CD4-positive, alpha-beta T cell treated with Interleukin-2 at 100 ng/mL for 4 hours (primary cell): ENCODE results near the gene SMURF2.
"Not testable (repeated sequence)": the region's sequence is repeated elsewhere in the genome, so short reads cannot be mapped to it uniquely, and the experiment has no call there.

Source experiments
- DNase-seq: peaks from one replicate; pipeline ENCODE4 v3.0.0-alpha.2; 2020; ENCODE audit warnings: low spot score

The SMURF2 gene

DNA sequence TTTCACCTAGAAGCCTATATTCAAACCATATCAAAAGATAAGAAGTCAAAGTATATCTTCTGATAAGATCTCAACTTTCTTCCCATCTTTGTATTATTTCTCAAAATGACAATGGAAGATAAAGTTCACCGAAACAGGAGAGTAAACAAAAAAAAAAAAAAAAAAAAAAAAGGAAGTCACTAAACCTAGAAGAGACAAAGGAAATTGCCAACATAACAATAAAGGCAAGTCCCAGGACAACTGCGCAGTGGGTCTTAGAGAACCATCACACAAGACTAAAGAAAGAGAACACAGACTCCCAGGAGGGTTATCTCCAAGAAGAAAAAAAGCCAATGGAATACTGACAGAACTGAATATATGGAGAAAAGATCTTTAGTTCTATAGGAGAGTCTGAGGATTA is 65.7 kb downstream of the SMURF2 start:
- no peak for DNase-seq

DNA sequence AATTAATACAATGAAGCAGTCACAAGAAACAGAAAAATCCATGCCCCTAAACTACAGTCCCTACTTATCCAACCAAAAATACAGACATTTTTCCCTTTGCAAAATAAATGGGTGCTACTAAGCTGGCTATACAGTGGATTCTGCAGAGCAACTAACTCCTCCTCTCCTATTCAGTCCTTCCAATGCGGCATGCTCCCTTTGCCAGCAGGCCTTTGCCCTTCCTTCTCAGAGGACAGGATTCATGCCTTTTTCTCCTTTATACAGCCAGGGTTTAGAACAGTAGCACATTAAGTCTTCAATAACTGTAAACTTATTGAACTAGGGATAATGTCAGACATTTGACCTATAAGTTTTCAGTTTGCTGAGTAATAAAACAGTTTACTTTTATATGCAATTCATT is 70.2 kb downstream of the SMURF2 start:
- no peak for DNase-seq

DNA sequence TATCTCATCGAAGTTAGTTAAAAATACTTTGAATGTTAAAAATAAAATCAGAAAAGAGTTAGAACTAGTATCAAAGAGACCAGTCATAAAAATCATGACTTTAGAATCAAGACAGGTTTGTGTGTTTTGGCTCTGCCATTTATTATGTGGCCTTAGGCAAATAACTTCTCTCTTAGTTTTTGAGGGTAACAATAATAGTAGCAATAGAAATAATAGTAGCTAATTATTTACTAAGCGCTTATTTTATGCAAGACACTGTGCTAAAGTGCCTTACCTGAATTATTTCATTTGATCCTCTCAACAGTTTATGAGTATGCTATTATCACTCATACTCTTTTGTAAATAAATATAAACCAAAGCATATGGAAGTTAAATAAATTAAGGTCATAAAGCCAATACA is 77.0 kb downstream of the SMURF2 start:
- no peak for DNase-seq

DNA sequence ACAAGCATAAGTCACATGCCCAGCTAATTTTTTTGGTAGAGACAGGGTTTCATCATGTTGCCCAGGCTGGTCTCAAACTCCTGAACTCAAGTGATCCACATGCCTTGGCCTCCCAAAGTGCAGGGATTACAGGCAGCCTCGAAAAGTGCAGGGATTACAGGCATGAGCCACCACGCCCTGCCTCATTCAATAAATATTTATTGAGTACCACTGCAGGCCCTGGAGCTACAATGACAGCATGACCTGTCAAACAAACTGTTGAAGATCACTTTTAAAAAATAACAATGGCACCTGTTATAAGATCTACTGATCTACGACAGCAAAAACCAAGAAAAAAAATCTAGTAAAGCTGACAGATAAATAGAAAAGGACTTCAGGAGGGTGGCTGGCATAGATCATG is 79.1 kb downstream of the SMURF2 start:
- no peak for DNase-seq

DNA sequence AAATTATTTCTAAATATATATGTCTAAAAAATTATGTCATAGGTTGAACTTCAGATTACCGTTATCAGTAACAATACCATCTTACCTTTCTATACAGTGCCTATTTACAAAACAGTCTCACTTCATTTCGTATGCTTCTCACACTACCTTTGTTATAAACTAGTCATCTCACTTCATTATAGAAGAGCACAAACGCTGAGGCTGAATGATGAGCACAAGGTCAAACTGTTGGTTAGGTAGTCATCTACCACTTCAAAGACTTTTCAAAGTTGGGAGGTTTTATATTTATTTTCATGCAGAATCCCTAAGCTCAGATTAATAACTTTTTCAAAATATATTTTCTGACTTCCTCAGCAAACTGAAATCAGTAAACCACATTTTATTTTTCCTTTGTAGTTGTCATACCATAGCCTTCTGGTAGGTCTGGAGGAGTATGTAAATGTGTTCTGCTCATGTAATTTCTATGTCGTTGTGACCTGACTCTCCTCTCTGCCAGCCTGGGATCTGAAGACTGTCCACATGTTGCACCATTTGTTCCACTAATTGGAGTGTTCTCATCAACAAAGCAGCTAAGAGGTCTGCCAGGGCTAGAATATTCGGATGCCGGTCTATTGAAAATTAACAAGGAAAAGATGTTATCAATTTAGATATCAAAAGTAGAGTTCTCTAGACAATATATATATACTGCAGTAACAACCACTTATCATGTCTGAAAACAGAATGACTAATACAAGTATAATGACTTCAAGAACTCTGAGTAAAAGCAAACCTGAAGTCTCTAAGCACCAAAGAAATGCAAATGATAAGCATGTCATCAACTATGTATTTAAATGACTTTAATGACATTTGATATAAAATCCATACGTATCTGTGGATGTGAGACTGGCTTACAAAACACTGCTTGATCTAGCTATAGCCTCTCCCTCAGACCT is 81.5 kb downstream of the SMURF2 start:
- no peak for DNase-seq

DNA sequence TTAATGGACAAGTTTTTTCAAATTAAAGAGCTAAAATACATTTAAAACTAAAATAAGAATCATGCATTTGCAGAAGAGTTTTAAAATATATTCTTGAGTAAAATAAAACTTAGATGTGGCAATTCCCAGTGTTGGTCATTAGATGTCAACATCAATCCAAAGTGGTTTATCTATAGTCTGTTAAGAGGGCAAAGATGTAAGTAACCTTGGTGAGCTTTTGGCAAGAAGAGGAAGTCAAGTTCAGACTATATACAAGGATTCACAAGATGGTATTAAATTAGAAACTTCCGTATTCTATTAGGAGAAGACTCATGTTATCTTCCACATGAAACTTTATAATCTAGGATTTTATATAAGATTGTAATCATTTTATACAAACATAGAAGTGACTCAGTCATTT is 82.2 kb downstream of the SMURF2 start:
- no peak for DNase-seq

DNA sequence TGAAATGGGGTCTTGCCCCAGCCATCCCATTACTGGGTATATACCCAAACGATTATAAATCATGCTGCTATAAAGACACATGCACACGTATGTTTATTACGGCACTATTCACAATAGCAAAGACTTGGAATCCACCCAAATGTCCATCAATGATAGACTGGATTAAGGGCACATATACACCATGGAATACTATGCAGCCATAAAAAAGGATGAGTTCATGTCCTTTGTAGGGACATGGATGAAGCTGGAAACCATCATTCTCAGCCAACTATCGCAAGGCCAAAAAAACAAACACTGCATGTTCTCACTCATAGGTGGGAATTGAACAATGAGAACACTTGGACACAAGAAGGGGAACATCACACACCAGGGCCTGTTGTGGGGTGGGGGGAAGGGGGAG is 85.1 kb downstream of the SMURF2 start:
- DNase-seq, result not testable (repeated sequence)

DNA sequence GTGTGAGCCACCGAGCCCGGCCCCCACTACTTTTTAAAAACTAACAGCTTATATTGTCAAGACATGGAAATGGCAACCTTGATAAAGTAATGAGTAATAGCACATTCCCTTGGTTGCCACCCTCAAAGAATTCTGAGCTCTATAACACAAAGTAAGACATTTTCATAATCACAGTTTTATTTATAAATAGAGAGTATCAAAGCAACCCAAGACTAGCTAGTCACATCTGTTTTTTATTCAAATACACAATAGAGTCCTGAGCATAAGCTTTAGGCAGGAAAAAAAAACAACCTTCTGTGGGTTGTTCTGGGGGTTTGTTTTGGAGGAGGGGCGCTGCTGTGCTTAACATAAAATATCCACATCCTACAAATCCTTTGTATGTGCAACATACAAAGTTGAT is 86.7 kb downstream of the SMURF2 start:
- no peak for DNase-seq

DNA sequence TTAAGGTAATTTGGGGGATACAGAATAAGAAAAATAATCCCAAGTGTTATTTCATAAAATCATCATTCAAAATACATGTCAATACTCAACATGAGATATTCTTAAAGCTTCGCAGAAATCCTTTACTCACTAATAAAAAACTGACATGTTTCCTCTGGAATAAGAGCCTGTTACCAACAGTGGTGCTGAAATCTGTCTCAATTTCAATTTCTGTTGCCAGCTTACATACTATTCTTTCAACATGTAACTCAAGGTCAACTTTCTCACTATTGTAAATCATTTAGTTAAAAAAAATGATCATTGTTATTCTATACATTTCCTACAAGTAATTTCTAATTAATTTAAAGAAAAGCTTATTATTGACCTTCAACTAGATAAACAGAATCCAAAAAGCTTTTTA is 87.5 kb downstream of the SMURF2 start:
- no peak for DNase-seq

DNA sequence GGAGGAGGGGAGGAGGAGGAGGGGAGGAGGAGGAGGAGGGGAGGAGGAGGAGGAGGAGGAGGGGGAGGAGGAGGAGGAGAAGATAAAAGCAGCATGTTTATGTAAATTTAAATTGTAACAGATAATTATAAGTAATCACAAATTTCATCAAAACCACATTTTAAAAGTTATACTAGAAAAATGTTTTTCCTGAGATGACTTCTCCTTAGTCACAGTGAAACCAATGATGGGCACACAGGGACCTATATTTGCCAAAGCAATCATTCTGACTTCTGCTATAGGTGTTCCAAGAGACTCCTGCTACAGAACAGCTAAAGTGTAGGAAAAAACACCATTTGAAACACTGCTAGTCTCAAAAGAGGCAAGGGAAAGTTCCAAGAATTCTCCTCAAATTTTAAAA is 88.9 kb downstream of the SMURF2 start:
- DNase-seq, result no peak

DNA sequence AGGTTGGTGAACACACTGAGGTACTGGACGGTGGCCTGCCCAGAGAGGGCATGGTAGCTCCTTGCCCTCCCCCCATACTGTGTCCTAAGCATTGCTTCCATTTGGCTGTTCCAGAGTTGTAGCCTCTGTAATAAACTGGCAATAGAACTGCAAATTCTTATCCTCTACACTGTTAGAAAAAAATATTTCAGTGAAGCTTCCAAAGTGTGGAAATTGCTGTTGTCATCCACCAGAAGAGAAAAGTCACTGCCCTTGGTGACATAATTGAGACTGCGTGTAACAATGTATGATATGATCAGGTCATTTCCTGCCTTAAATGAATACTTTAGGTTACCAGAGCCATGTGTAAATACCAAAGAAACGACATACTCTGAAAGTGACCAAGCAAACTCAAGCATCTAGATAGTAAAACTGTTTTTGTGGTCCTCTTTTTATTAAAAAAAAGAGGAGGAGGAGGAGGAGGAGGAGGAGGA is 89.4 kb downstream of the SMURF2 start:
- DNase-seq, result peak; percentile 33

DNA sequence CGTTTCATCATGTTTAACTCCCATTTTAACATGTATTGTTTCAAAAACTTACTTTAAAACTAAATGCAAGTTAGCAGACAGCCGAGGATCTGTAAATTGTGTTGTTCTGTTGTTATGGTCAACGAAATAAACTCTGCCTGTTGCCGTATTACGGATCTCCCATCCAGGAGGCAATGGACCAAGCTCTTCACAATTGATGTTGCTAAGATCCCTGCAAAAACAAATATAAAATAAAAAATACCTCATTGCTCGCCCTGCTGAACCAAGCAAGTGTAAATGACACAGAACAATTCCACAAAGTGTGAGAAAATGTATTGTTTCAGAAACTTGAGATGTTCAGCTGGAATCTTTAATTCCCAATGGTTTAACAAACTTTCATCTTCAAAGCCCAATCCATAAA is 90.4 kb downstream of the SMURF2 start:
- no peak for DNase-seq

DNA sequence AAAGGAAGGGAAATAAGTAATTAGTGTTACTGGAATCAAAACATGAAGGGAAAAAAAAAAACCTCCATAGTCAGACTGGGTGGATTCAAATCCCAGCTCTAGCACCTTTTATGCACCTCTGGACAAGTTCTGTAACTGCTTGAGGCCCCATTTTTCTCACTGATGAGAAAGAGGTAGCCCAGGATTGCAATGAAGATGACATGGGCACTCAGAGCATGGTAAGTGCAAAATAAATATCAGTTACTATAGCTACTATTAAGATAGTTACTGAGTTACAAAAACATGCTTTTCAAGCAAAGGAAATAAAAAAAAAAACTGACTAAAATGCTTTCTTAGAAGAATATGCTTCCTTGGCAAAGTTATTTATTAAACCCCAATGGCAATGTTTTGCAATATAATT is 96.5 kb downstream of the SMURF2 start:
- DNase-seq, result no peak

DNA sequence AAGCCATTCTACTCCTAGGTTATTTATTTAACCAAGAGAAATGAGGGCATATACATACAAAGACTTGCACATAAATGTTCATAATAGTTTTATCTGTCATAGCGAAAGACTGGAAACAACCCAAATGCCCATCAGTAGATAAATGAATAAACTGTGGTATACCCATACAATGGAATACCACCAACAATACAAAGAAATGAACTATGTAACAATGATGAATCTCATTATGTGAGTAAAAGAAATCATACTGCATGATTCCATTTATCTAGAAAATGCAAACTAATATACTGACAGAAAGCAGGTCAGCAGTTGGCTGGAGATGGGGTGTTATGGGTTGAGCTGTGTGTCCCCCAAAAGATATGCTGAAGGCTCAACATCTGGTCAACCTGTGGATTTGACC is 98.0 kb downstream of the SMURF2 start:
- no peak for DNase-seq

DNA sequence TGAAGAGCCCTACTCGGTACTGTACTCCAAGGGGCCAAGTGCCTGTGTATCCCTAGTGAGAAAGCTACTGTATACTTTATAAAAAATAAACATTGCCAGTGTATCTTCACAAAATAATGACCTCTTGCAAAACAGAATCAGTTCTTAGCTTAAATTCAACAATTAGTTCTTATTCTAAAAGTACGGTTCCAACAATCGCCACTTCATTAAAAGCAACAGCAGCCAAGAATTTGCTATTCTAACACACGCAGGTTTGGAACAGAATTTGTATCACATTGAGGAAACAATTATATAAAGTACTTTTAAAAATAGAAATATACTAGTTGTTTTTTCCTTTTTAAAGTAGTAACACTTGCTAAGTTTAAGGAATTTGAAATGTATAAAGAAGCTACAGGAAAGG is 106.8 kb downstream of the SMURF2 start:
- DNase-seq, result no peak

DNA sequence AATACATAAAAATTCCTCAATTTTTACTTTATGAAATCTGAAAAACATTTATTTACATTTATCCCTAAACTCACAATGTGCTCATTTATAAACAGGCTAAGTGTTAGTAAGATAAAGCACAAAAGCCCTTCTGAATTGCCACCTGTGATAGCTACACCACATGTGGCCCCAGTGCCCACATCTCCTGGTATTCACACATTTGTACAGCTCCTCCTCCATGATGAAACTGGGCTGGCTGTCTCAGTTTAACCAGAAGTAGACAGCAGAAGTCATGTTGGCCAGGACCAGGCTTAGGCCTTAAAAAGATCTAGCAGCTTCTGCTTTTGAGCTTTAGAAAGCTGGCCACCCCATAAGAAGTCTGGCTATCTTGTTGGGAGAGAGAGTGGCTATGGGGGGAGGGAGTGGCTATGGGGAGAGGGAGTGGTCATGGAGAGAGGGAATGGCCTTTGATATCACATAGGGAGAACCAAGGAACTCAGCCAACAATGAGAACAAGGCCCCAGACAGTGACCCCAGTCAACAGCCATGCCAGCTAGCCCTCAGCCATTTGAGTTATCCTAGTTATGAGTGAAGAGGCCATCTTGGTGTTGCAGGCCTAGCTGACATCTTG is 108.0 kb downstream of the SMURF2 start:
- no peak for DNase-seq

DNA sequence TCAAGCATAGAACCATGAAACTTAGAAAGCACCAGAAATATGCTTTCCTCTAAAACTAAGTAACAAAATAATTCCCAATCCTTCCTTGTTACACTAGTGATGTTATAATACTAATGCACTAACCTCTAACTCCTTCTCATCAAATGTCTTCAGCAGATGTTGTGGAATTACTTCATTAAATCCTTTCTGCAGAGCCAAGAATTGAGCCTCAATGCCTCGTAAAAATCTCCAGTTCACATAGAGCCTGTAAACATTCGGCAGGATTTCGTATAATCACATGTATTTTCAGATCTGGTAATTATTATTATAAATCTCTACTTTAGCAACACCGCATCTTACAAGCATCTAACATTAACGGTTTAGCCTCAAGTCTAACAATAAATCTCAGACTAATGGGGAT is 110.6 kb downstream of the SMURF2 start:
- DNase-seq, result no peak

DNA sequence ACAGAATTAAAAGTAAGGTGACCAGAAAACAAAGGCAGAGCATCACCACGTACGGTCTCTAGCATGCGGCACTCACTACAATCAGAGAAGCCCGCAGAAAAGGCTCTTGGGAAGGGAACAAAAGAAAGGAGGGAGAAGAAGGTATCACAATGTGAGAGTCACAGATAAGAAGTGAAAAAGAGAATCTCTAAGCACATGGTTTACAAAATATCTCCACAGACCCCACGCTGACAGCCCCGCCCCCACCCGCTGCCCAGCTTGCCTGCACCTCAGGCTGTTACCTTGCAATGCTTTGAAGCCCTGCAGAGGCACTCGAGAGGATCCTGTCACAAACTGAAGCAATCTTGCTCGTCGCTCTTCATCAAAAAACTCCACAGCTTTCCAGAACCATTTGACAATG is 114.8 kb downstream of the SMURF2 start:
- DNase-seq, result no peak

DNA sequence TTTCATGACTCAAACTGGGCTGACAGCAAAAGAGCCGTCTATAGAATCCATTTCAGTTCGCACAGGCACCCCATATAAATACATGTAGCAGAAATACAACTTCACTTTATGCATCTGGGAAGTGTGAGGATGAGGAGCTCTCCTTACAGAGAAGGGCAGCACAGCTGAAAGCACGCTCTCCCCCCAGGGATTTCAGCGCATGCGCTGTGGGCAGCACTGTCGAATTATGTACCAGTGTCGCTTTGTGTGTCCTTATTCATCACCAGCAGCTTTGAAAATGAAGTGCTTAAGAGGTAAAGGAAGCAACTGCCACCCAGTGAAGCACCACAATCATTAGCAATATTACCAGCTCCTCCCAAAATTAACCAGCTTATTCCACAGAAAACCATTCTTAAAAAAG is 115.4 kb downstream of the SMURF2 start:
- DNase-seq, result no peak

DNA sequence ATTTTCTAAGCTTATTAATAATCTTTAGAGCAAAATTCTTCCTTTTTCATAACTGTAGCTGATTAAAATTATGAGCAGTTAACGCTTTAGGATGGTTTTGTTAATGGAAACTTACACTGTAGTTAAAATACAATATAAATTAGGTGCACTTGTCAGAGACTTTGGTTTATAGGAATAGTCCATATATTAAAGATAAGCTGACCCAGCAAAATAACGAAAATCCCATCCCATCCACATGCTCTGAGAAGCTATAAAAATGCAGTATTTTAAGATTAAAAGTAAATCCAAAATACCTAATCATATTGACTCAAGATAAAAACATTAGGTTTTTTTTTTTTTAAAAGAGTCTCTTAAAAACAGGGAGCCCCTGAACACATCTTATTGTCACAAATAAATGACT is 117.4 kb downstream of the SMURF2 start:
- no peak for DNase-seq

DNA sequence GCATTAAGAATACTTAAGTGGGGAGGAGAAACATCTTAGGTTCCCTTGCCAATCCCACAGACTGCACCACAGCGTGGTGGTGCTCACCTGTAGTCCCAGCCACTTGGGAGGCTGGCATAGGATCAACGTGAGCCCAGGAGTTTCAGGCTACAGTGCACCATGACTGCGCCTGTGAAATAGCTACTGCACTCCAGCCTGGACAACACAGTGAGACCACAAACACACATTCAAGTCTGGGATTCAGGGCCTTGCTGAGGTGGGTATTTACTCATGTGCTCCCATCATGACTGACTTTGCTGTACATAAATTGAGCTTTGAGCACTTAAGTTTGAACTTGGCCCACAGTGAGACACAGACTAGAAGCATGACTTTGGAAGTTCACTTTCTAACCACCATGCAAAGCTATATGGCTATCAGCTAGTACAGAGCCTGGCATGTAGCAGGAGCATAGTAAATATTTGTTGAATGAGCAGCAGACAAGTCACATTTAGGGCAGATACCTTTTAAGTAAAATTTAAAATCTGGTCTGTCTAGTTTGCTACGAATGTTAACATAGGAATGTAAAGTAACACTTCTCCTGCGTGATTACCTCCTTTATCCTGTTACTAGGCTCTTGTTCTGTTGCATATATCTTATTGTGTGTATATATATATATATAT is 121.9 kb downstream of the SMURF2 start:
- no peak for DNase-seq

DNA sequence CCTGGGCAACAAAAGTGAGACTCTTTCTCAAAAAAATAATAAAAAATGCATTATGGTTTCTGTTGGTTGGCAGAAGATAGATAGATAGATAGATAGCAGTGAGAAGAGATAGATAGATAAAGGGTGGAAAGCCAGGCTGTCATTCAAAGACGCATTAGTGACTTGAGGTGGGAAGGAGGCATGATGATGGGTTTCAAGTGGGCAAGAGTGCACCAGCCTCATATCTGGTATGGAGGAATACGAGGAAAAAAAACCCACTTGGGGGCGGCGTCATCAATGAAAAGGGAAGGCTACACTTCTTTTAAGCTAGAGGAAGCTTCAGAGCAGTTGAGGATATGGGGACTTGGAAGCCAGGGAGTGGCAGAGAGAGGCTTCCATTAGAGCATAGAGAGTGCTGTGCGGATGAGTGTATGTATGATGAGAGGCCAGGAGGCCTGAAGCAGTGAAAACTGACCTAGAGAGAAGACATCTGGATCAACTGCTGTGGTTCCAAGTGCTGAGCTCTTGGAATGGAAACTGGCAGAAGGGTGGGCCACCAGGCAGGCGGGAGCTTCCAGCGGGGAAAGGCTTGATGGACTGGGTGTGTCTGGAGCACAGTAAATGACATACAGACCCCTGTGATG is 123.5 kb downstream of the SMURF2 start:
- DNase-seq, result no peak

DNA sequence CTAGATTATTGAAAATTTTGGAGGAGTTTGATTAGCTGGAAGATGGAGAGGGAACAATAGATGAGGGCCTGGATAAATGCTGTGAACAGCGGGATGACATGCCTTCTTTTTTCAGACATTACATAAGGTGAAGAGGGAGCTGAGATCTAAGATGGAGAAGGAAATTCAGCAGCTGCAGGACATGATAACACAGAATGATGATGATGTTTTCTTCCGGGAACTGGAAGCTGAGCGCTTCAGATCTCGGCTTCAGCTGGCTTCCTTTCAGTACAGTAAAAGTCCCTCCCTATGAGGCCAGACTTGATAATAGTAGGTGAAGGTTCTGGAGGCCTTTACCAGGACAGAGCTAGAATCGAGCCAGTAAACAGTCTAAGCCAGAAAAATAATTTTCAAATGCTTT is 124.6 kb downstream of the SMURF2 start:
- DNase-seq, result no peak
